HEK293 (cell line): ENCODE data around the gene GHRH.

Experiments used
- BCL11A ChIP-seq: fragments of 450-650 bp; formaldehyde crosslinking; IDR thresholded peaks from 2 replicates; pipeline ENCODE4 v1.5.1; 2016; ENCODE audit warnings: low read depth, missing biosample characterization, missing genetic modification characterization
- CTCF ChIP-seq: fragments of 450-650 bp; formaldehyde crosslinking; IDR thresholded peaks from 2 replicates; pipeline ENCODE4 v1.5.1; 2016; ENCODE audit warnings: missing biosample characterization, missing genetic modification characterization
- ZBTB44 ChIP-seq: fragments of 450-650 bp; IDR thresholded peaks from 2 replicates; pipeline ENCODE4 v1.5.1; 2018; ENCODE audit warnings: missing biosample characterization, mild to moderate bottlenecking, missing genetic modification characterization
- ZFP3 ChIP-seq: fragments of 450-650 bp; formaldehyde crosslinking; IDR thresholded peaks from 2 replicates; pipeline ENCODE4 v1.5.1; 2016; ENCODE audit warnings: low read depth, missing biosample characterization, missing genetic modification characterization
- ZNF138 ChIP-seq: fragments of 450-650 bp; formaldehyde crosslinking; IDR thresholded peaks from 2 replicates; pipeline ENCODE4 v1.5.1; 2016; ENCODE audit warnings: missing biosample characterization, missing genetic modification characterization, borderline replicate concordance
- ZNF148 ChIP-seq: fragments of 450-650 bp; formaldehyde crosslinking; IDR thresholded peaks from 2 replicates; pipeline ENCODE4 v1.5.0; 2017; ENCODE audit warnings: missing biosample characterization, missing genetic modification characterization, borderline replicate concordance
- ZNF18 ChIP-seq: fragments of 450-650 bp; formaldehyde crosslinking; IDR thresholded peaks from 2 replicates; pipeline ENCODE4 v1.5.1; 2016; ENCODE audit warnings: missing biosample characterization, missing genetic modification characterization
- ZNF416 ChIP-seq: fragments of 450-650 bp; formaldehyde crosslinking; IDR thresholded peaks from 2 replicates; pipeline ENCODE4 v1.5.1; 2016; ENCODE audit warnings: missing biosample characterization, missing genetic modification characterization
- ZNF449 ChIP-seq: fragments of 450-650 bp; formaldehyde crosslinking; IDR thresholded peaks from 2 replicates; pipeline ENCODE4 v1.5.1; 2017; ENCODE audit warnings: missing biosample characterization, mild to moderate bottlenecking, missing genetic modification characterization, moderate library complexity

GRCh38 chr20:37244572-37244957 lies 17.0 kb downstream of the GHRH start:
- TF ChIP-seq ZNF138 (tag by site-specific recombination) (no peak), CTCF (tag by site-specific recombination) (no peak), ZFP3 (tag by site-specific recombination) (no peak), ZNF449 (tag by site-specific recombination) (no peak), ZNF148 (tag by site-specific recombination) (no peak), ZBTB44 (tag by site-specific recombination) (no peak), ZNF416 (tag by site-specific recombination) (no peak), BCL11A (tag by site-specific recombination) (no peak), ZNF18 (tag by site-specific recombination) (no peak)
